K562 (cell line): ENCODE results near the gene GMDS. TPM values are rescaled to one million over a fixed set of nuclear protein-coding genes. Genes with fewer than 3 reads are reported as not detected.

Experiments used
- CBX2 ChIP-seq: fragments of 200-600 bp; sonication (generic); IDR thresholded peaks from one replicate; pipeline ENCODE4 v1.6.1; 2012; ENCODE audit warnings: mild to moderate bottlenecking, low read length, inconsistent platforms; ENCODE audit not compliant: insufficient read depth, poor library complexity, severe bottlenecking
- MGA ChIP-seq: fragments of 450-650 bp; IDR thresholded peaks from 2 replicates; pipeline ENCODE4 v1.6.1; 2016; ENCODE audit warnings: mild to moderate bottlenecking, moderate library complexity
- SPI1 ChIP-seq: IDR thresholded peaks from 2 replicates; pipeline ENCODE4 v1.6.1; 2011; ENCODE audit warnings: low read depth, low read length, control low read depth, borderline replicate concordance
- polyA plus RNA-seq, 8 experiments: library from polyadenylated mRNA; depleted of rRNA in 4 of 8; stranded (reverse) in 5 of 8; unstranded in 3 of 8; fragments of >200 nt; fragmentation: Nextera tagmentation in 2 of 8; fragmentation: Illumina TruSeq in 1 of 8; extraction: Ambion mirVana in 2 of 8; extraction: Trizol in 1 of 8; gene quantifications; 2 replicates each; pipeline versions ENCODE4 v1.2.1 to v1.2.3, GENCODE V29; 2011 to 2014; ENCODE audit warnings: inconsistent platforms in 1 of 8, missing spikeins in 1 of 8
- total RNA-seq, 7 experiments: library from RNA; depleted of rRNA in 6 of 7; stranded (reverse); fragments of >200 nt in 6 of 7; fragmentation: Illumina TruSeq in 2 of 7; extraction: Trizol in 2 of 7; gene quantifications; 2 replicates each; pipeline versions ENCODE4 v1.2.1 to v1.2.3, GENCODE V29; 2011 to 2021; ENCODE audit warnings: low replicate concordance in 1 of 7

The GMDS gene
- total and polyA plus RNA-seq, 9 of the 15 experiments (the other 6 are each of a cell fraction or from before 2014, with no cell fraction given), result 0.48 to 31.8 (median 13.4) TPM

- TF ChIP-seq MGA (no peak), CBX2 (no peak), SPI1 (no peak)
- TF ChIP-seq, all 486 proteins: peak for 0
These were observed 80.9 kb downstream of the GMDS start (continued) for GRCh38 chr6:2164481-2164880.
